Lung (tissue), 12 donors: Measurements from ENCODE around the gene CPLX1. TPM values are rescaled to one million over a fixed set of nuclear protein-coding genes. Genes with fewer than 3 reads are reported as not detected.
"Not testable (repeated sequence)": the region's sequence is repeated elsewhere in the genome, so short reads cannot be mapped to it uniquely, and the experiment has no call there.

Experiments used
- ATAC-seq: fragments of 200-7000 bp; cut with Tn5 transposase; one replicate; pipeline ENCODE4 v1.9.1; 2020; ENCODE audit warnings: moderate number of reproducible peaks; ENCODE audit not compliant: insufficient read depth, low FRiP score
- DNase-seq, 3 donors: peaks; one replicate each; pipeline ENCODE4 v3.0.0-alpha.2; 2013 to 2017
- H3K27ac ChIP-seq, 2 donors: one replicate each; pipeline ENCODE4 v1.5.1; 2013; ENCODE audit warnings: mild to moderate bottlenecking in 2 of 2, moderate library complexity in 2 of 2, control low read depth in 1 of 2, inconsistent platforms in 1 of 2, low read depth in 1 of 2, low read length in 1 of 2
- H3K27me3 ChIP-seq, 3 donors: one replicate each; pipeline ENCODE4 v1.5.1; 2013; ENCODE audit warnings: low read length in 2 of 3; ENCODE audit not compliant: control insufficient read depth in 3 of 3, insufficient read depth in 3 of 3
- H3K36me3 ChIP-seq, 4 donors: one replicate each; pipeline ENCODE4 v1.5.1; 2013; ENCODE audit warnings: low read length in 4 of 4, mild to moderate bottlenecking in 1 of 4, moderate library complexity in 1 of 4; ENCODE audit not compliant: control insufficient read depth in 4 of 4, insufficient read depth in 4 of 4
- H3K4me1 ChIP-seq, 5 donors: one replicate each; pipeline ENCODE4 v1.5.1; 2013; ENCODE audit warnings: low read length in 5 of 5, mild to moderate bottlenecking in 2 of 5, moderate library complexity in 1 of 5; ENCODE audit not compliant: control insufficient read depth in 5 of 5, insufficient read depth in 5 of 5
- H3K4me3 ChIP-seq: one replicate; pipeline ENCODE4 v1.5.1; 2013; ENCODE audit warnings: mild to moderate bottlenecking, control low read depth, moderate library complexity
- H3K9ac ChIP-seq, 2 donors: one replicate each; pipeline ENCODE4 v1.5.1; 2013; ENCODE audit warnings: low read length in 2 of 2, control low read depth in 1 of 2; ENCODE audit not compliant: insufficient read depth in 1 of 2
- H3K9me3 ChIP-seq, 4 donors: one replicate each; pipeline ENCODE4 v1.5.1; 2013; ENCODE audit warnings: low read length in 3 of 4, mild to moderate bottlenecking in 1 of 4, moderate library complexity in 1 of 4; ENCODE audit not compliant: control insufficient read depth in 4 of 4, insufficient read depth in 3 of 4
- WGBS, 2 donors: extraction: QIAGEN DNeasy Blood & Tissue Kit; methylation state at CpG; one replicate each; pipeline ENCODE4 v1.1.7; 2013; 5-methylcytosine and 5-hydroxymethylcytosine counted together
- polyA plus RNA-seq, 2 donors: library from polyadenylated mRNA; stranded (reverse); fragments of 200-250 nt; gene quantifications; one replicate each; pipeline ENCODE4 v1.2.1, GENCODE V29; 2013
- total RNA-seq, 2 donors: library from RNA; depleted of rRNA in 1 of 2; stranded (reverse); fragments of >200 nt in 1 of 2; gene quantifications; one replicate each; pipeline ENCODE4 v1.2.1, GENCODE V29; 2014 to 2021
- TF ChIP-seq, protein P1 (sequence below): IDR thresholded peaks from 2 replicates; pipeline ENCODE4 v1.5.1; 2012; ENCODE audit warnings: mild to moderate bottlenecking; ENCODE audit errors: control extremely low read depth, extremely low read depth
- donor health status: control.
- donor health status: control.
- donor health status: Bipolar disorder and iron deficiency.
- donor health status: healthy.
- donor health status: DM: yes; HTN: yes; CAD: no.

The CPLX1 gene
- total and polyA plus RNA-seq, 4 donors = 1.1 to 3.9 (median 2.1) TPM

DNA sequence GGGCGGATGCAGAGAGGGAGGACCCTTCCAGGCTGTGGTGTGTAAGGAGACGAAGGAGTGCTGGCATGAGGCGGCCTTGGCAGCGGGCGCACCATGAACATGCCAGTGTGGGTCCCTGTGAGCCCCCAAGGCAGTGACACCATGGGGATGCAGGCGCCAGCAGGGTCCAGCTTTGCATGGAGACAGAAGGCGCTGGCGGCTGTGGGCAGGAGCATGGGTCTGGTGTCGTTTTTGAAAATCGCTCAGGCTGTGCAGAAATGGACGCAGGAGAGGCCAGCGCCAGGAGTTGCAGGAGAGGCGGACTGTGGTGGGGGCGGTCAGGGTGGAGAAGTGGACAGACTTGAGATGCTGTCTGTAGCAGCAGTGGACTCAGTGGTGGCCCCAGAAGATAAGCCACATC, 64.2 kb downstream of the CPLX1 start:
- TF ChIP-seq, protein P1, sequence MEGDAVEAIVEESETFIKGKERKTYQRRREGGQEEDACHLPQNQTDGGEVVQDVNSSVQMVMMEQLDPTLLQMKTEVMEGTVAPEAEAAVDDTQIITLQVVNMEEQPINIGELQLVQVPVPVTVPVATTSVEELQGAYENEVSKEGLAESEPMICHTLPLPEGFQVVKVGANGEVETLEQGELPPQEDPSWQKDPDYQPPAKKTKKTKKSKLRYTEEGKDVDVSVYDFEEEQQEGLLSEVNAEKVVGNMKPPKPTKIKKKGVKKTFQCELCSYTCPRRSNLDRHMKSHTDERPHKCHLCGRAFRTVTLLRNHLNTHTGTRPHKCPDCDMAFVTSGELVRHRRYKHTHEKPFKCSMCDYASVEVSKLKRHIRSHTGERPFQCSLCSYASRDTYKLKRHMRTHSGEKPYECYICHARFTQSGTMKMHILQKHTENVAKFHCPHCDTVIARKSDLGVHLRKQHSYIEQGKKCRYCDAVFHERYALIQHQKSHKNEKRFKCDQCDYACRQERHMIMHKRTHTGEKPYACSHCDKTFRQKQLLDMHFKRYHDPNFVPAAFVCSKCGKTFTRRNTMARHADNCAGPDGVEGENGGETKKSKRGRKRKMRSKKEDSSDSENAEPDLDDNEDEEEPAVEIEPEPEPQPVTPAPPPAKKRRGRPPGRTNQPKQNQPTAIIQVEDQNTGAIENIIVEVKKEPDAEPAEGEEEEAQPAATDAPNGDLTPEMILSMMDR = no peak
- Histone ChIP-seq H3K4me3 (no peak overlapping the region), H3K27ac (no peak overlapping the region), H3K27me3 (no peaks in the 10 kb centered on the region), H3K9me3 (peaks cover 0 to 2% (median 0%) of the 10 kb centered on the region in 4 donors), H3K9ac (no peak overlapping the region), H3K36me3 (peaks cover 2 to 52% (median 46%) of the 10 kb centered on the region in 4 donors), H3K4me1 (peaks cover 0 to 6% (median 0%) of the 10 kb centered on the region in 5 donors)
- no peak for ATAC-seq
- WGBS, 2 donors = 98% methylated on average over 14 of the region's 14 CpGs
- DNase-seq = no peak

DNA sequence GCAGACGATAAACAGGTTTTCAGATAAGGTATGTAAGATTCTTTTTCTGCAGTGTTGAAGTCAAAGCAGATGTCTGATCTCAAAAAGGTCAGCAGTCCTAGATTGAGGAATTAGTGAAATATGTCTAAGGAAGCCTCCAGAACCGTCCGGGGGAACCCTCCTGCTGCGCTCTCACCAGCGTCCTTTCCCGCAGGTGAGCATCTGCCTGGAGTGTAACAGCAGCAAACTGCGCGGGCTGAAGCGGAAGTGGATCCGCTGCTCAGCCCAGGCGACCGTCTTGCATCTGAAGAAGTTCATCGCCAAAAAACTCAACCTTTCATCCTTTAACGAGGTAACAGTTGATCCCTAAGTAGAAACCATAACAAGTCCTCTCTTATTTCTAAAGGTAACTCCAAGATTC, 64.8 kb downstream of the CPLX1 start:
- no peak for DNase-seq

DNA sequence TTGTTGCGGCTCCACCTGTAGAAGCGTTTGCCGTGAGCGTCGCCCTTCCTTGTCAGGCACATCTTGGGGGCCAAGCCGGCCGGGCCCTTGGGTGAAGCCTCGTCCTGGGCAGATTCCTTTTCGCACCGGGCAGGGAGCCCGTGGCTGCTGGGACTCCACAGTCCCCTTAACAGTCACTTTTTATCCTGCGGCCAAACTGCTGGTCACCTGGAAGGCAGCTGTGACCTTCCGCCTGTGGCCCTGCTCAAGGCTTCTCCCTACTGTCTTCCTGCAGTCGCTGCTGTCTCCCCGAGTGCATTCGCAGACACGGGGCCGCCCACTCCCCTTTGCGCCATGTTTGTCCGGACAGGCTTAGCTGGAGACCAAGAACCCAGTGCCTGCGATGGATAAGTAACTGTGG, 65.3 kb downstream of the CPLX1 start:
- H3K9ac ChIP-seq = no peak overlapping the region
- peaks cover 2 to 44% (median 39%) of the 10 kb centered on the region in 4 donors for H3K36me3 ChIP-seq
- DNase-seq (no peak), ATAC-seq (no peak)
- H3K4me1 ChIP-seq = peaks cover 0 to 6% (median 0%) of the 10 kb centered on the region in 5 donors
- no peak overlapping the region for H3K4me3 ChIP-seq
- H3K9me3 ChIP-seq = peaks cover 0 to 2% (median 0%) of the 10 kb centered on the region in 4 donors
- H3K27ac ChIP-seq = no peak overlapping the region
- WGBS, 2 donors = 91% methylated on average over 21 of the region's 21 CpGs
- TF ChIP-seq, protein P1 = no peak
- no peaks in the 10 kb centered on the region for H3K27me3 ChIP-seq

More for the DNA sequence above, 64.8 kb downstream of the CPLX1 start:
- ATAC-seq = no peak
- Histone ChIP-seq H3K36me3 (peaks cover 2 to 48% (median 43%) of the 10 kb centered on the region in 4 donors), H3K27me3 (no peaks in the 10 kb centered on the region), H3K4me1 (peaks cover 0 to 6% (median 0%) of the 10 kb centered on the region in 5 donors), H3K27ac (no peak overlapping the region), H3K4me3 (no peak overlapping the region), H3K9me3 (peaks cover 0 to 2% (median 0%) of the 10 kb centered on the region in 4 donors), H3K9ac (no peak overlapping the region)
- whole genome bisulfite sequencing, 2 donors = 95% methylated on average over 14 of the region's 14 CpGs
- TF ChIP-seq, protein P1 = no peak

DNA sequence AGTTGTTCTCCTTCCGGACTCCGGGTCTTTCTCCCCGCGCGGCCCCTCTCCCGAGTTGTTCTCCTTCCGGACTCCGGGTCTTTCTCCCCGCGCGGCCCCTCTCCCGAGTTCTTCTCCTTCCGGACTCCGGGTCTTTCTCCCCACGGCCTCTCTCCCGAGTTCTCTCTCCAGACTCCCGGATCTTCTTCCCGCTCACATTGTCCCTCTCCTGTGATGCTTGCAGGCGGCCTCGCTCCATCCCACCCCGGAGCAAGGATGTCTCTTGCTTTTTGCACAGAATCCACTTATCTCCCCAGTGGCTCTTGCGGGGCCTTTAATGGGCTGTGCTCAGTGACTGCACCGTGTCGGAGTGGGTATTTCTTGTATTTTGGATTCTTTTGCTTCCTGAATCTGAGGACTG, 66.1 kb downstream of the CPLX1 start:
- DNase-seq, ATAC-seq, H3K27ac ChIP-seq, H3K4me3 ChIP-seq, H3K27me3 ChIP-seq, H3K9ac ChIP-seq, H3K9me3 ChIP-seq, H3K4me1 ChIP-seq: not testable (repeated sequence)
- peaks cover 2 to 40% (median 40%) of the 10 kb centered on the region in 4 donors for H3K36me3 ChIP-seq
- WGBS, 2 donors = 71 to 74% methylated on average over 13 to 18 of the region's 24 CpGs
